Left ventricle myocardium superior (tissue), 1 donor: ENCODE results near the gene NEXMIF. TPM values are rescaled to one million over a fixed set of nuclear protein-coding genes. Genes with fewer than 3 reads are reported as not detected.
"Not testable (repeated sequence)": the region's sequence is repeated elsewhere in the genome, so short reads cannot be mapped to it uniquely, and the experiment has no call there.

Experiments used
- ATAC-seq: fragments of 200-7000 bp; cut with Tn5 transposase; one replicate; pipeline ENCODE4 v1.9.1; 2020; ENCODE audit warnings: mild to moderate bottlenecking, moderate library complexity
- DNase-seq: peaks from one replicate; pipeline ENCODE4 v3.0.0-alpha.2; 2020
- intact Hi-C: fragments of 100-400 bp; cut with micrococcal nuclease; formaldehyde crosslinking; loops from one replicate; pipeline ENCODE4 v1.11.0; 2022
- total RNA-seq: library from RNA; stranded (reverse); fragmentation: NEBNext Ultra II Directional; extraction: Animal tissue kit (Norgen Biotek cat#: 25700); gene quantifications from one replicate; pipeline ENCODE4 v1.2.1, GENCODE V29; 2021
- donor health status: DM: no; HTN: yes; CAD: no; lungs with severe emphysema.

NEXMIF gene
- total RNA-seq, 1 donor from 2014 or later = 0.32 TPM

DNA sequence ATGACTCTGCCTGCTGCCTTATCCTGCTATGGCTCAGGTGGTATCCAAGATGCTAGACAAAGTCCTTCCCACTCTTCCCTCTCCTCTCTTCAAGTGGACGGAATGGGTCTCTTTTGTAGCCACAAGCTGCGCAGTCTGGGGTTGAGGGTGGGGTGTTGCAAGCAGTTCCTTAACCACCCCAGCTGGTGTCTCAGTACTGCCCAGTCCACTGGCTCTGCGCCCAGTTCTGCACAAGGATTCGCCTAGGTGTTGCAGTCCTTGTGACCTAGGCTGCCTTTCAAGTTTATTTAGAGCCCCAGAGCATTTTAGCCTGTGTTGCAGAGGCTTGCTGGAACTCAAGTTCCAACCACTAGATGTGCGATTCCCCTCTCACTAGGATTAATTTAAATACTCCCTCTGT is 120.7 kb downstream of the NEXMIF start:
- intact Hi-C loops = no loop called here
- ATAC-seq (no peak), DNase-seq (no peak)

- DNase-seq = no peak
- no peak for ATAC-seq
- intact Hi-C loops = no loop called here
Measured at GRCh38 chrX:74800062-74800461, 125.2 kb downstream of the NEXMIF start.

GRCh38 chrX:74797338-74797887 is 127.8 kb downstream of the NEXMIF start:
- DNase-seq (no peak), ATAC-seq (no peak)
- intact Hi-C loops = no loop called here

GRCh38 chrX:74788545-74789086 is 136.6 kb downstream of the NEXMIF start:
- intact Hi-C loops = no loop called here
- DNase-seq (no peak), ATAC-seq (no peak)

DNA sequence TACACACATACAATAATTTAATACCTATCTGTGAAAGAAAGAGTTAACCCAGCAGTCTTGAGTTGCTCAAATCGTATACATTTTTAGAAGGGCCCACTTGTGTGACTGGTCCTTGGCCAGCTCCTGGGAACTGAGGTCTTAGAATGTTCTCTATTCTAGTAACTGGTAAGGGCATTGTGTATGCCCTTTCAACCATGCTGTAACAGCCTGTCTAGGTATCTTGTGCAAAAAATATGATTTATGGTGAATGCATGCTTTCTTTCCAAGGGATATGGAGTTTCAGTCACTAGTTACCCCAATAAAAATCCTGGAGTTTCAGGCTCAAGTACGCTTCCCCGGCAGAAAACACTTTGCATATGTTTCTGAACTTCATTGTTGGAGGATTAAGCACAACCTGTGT is 140.6 kb downstream of the NEXMIF start:
- DNase-seq (no peak), ATAC-seq (no peak)
- intact Hi-C loops = no loop called here

DNA sequence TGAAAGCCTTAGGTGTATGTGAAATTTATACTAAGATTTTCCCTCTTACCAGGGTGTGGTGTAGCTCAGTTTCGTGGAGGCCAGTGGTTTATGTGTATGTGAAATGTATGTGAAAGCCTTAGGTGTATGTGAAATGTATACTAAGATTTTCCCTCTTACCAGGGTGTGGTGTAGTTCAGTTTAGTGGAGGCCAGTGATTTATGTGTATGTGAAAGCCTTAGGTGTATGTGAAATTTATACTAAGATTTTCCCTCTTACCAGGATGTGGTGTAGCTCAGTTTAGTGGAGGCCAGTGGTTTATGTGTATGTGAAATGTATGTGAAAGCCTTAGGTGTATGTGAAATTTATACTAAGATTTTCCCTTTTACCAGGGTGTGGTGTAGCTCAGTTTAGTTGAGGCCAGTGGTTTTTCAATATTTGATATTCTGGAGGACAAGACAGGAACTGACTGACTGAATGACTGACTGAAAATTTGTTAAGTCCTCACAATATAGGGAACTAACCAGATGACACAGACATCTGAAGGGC is 143.7 kb downstream of the NEXMIF start:
- no peak for DNase-seq
- intact Hi-C loops = no loop called here
- no peak for ATAC-seq

DNA sequence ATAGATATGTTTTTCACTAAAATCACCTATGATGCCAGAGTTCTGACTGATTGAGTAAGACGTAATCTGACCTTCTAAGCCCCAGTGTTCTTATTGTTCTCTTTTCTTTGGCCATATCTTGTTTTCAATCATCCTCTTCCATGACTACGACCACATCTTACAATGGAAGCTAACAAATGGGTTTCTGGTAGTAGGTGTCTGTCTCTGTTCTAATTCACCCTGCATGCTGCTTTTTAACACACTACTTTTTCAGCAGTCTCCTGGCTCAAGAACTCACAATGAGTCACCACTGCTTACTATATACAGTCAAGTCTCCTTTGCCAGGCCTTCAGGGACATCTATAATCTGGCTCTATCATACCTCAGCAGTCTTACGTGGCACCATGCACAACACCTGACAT is 146.1 kb downstream of the NEXMIF start:
- no peak for DNase-seq
- intact Hi-C loops = no loop called here
- no peak for ATAC-seq

DNA sequence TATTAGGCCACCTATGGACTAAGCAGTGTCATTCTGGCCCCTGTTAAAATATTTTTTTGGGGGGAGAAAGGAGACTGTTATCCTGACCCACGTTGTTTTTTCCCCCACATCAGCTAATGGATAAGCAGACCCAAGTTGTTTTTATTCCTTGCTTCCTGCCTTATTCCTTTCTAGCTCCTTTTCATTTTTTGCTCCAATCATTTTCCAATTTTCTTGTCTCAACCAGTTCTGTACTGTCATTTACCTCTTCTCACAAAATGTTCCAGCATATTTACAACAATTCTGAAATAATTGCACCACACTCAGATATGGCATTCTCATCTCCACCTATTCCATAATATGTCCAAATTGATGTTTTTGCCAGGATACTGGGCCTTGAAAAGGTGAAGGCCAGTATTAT is 150.3 kb downstream of the NEXMIF start:
- ATAC-seq = no peak
- intact Hi-C loops = no loop called here
- DNase-seq = no peak

DNA sequence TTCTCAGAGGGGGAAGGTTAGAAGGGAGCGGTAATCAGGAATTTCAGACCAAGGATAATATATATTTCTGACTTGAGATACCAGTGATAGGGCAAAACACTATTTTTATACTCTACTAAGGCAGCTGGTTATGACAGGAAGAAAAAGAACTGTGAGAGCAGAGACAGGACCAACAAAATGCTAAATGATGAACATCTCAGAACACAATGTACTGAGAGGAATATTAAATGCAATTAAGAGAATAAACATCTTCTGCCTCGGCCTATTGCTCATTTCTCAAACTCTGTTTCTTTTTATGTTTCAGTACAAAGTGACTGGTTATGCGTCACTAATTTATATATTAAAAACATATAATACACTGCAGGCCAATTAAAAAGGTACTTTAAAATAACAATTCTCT is 188.8 kb downstream of the NEXMIF start:
- intact Hi-C loops = no loop called here
- ATAC-seq (no peak), DNase-seq (no peak)

DNA sequence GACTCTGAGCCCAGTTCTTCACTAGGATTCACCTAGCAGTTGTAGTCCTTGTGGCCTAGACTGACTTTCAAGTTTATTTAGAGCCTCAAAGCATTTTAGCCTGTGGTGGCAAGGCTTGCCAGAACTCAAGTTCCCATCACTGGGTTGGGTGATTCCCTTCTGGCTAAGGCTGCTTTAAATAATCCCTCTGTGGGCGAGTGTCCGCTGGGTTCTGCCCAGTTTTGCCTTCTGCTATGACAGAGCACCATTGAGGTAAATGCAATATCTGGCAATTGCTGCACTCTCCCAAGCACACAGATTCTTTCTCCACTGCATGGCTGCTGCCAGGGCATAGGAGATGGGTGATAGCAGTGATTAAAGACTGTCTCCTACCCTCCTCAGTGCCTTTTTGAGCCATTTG is 220.0 kb downstream of the NEXMIF start:
- ATAC-seq (no peak), DNase-seq (no peak)
- intact Hi-C loops = no loop called here

DNA sequence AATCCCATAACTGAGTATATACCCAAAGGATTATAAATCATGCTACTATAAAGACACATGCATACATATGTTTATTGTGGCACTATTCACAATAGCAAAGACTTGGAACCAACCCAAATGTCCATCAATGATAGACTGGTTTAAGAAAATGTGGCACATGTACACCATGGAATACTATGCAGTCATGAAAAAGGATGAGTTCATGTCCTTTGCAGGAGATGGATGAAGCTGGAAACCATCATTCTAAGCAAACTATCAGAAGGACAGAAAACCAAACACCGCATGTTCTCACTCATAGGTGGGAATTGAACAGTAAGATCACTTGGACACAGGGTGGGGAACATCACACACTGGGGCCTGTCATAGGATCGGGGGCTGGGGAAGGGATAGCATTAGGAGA is 223.9 kb downstream of the NEXMIF start:
- DNase-seq, intact Hi-C loops, ATAC-seq: not testable (repeated sequence)

DNA sequence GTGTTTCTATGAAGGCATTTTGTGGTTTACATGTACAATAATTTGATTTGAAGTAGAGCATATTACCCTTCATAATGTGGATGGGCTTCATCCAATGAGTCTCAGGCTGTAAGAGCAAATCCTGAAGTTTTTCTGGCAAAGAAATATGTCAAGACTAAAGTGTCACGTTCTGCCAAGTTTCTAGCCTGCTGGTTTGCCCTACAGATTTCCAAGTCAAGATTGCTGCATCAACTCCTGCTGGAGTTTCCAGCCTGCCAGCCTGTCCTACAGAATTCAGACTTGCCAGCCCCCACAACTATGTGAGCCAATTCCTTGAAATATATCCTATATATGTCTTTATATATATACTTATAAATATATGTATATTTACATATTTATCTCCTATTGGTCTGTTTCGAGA is 240.8 kb downstream of the NEXMIF start:
- ATAC-seq (no peak), DNase-seq (no peak)
- intact Hi-C loops = no loop called here

Other genes with a start within 250 kb of the NEXMIF start
- 44.1 TPM for gene ABCB7, start 230.8 kb upstream of the NEXMIF start, total RNA-seq